Epidermal melanocyte (primary cell): ENCODE results near the gene TSPAN9.
"Not testable (repeated sequence)": the region's sequence is repeated elsewhere in the genome, so short reads cannot be mapped to it uniquely, and the experiment has no call there.

ENCODE experiments used
- DNase-seq: peaks from one replicate; pipeline ENCODE4 v3.0.0; 2011; ENCODE audit warnings: low spot score; ENCODE audit not compliant: insufficient read length

The TSPAN9 gene

GRCh38 chr12:3043406-3043805 lies 33.8 kb upstream of the TSPAN9 start:
- DNase-seq = no peak

GRCh38 chr12:3044141-3044630 lies 33.0 kb upstream of the TSPAN9 start:
- DNase-seq = no peak

GRCh38 chr12:3045494-3045893 lies 31.7 kb upstream of the TSPAN9 start:
- DNase-seq = no peak

GRCh38 chr12:3045989-3046388 lies 31.2 kb upstream of the TSPAN9 start:
- DNase-seq = no peak

- no peak for DNase-seq
These were observed 30.6 kb upstream of the TSPAN9 start for GRCh38 chr12:3046441-3047200.

GRCh38 chr12:3047961-3048360 lies 29.2 kb upstream of the TSPAN9 start:
- no peak for DNase-seq

- DNase-seq = no peak
These were observed 28.6 kb upstream of the TSPAN9 start for GRCh38 chr12:3048540-3048939.

- no peak for DNase-seq
These were observed 28.0 kb upstream of the TSPAN9 start for GRCh38 chr12:3049176-3049575.

GRCh38 chr12:3049611-3050249 lies 27.4 kb upstream of the TSPAN9 start:
- no peak for DNase-seq

GRCh38 chr12:3054374-3054773 lies 22.8 kb upstream of the TSPAN9 start:
- DNase-seq = no peak

- peak; percentile 92 for DNase-seq
These were observed 22.0 kb upstream of the TSPAN9 start for GRCh38 chr12:3055026-3055703.

GRCh38 chr12:3055704-3056467 lies 21.3 kb upstream of the TSPAN9 start:
- DNase-seq = no peak

- DNase-seq = peak; percentile 50
These were observed 16.1 kb upstream of the TSPAN9 start for GRCh38 chr12:3061059-3061458.

- no peak for DNase-seq
These were observed 15.5 kb upstream of the TSPAN9 start for GRCh38 chr12:3061501-3062215.

- DNase-seq = no peak
These were observed 11.9 kb upstream of the TSPAN9 start for GRCh38 chr12:3065300-3065699.

- DNase-seq = not testable (repeated sequence)
These were observed 11.3 kb upstream of the TSPAN9 start for GRCh38 chr12:3065846-3066245.

GRCh38 chr12:3069714-3070113 lies 7.5 kb upstream of the TSPAN9 start:
- DNase-seq = no peak

GRCh38 chr12:3071107-3071506 lies 6.1 kb upstream of the TSPAN9 start:
- DNase-seq = no peak

- DNase-seq = no peak
These were observed 5.5 kb upstream of the TSPAN9 start for GRCh38 chr12:3071710-3072109.

GRCh38 chr12:3073438-3074250 lies 3.5 kb upstream of the TSPAN9 start:
- peak; percentile 96 for DNase-seq
